NCI-H82 (cell line): ENCODE data around the gene CD209.
"Not testable (repeated sequence)": the region's sequence is repeated elsewhere in the genome, so short reads cannot be mapped to it uniquely, and the experiment has no call there.

ENCODE experiments used
- DNase-seq: peaks from one replicate; lab custom pipeline; 2025; lab: John Stamatoyannopoulos, UW

Gene CD209

GRCh38 chr19:7767487-7767886 lies 20.2 kb upstream of the CD209 start:
- DNase-seq, result no peak

GRCh38 chr19:7766535-7766934 lies 19.2 kb upstream of the CD209 start:
- DNase-seq, result no peak

- not testable (repeated sequence) for DNase-seq
These were observed 17.7 kb upstream of the CD209 start for GRCh38 chr19:7765043-7765442.

GRCh38 chr19:7764157-7764556 lies 16.8 kb upstream of the CD209 start:
- not testable (repeated sequence) for DNase-seq

GRCh38 chr19:7763696-7764095 lies 16.4 kb upstream of the CD209 start:
- DNase-seq, result no peak

- DNase-seq, result no peak
These were observed 15.5 kb upstream of the CD209 start, which contains the start of gene CLEC4M for GRCh38 chr19:7762719-7763293. Gene CLEC4M, plus strand, starts transcription at chr19:7763243. Its CDS starts 24 bp downstream, at chr19:7763267.

GRCh38 chr19:7759156-7759555 lies 11.8 kb upstream of the CD209 start:
- no peak for DNase-seq

GRCh38 chr19:7757358-7757757 lies 10.0 kb upstream of the CD209 start:
- DNase-seq, result no peak

GRCh38 chr19:7756258-7756657 lies 8.9 kb upstream of the CD209 start:
- no peak for DNase-seq

GRCh38 chr19:7751157-7751783 lies 3.9 kb upstream of the CD209 start:
- DNase-seq, result no peak

GRCh38 chr19:7748756-7749155 lies 1.4 kb upstream of the CD209 start:
- DNase-seq, result peak; percentile 31

GRCh38 chr19:7748171-7748570 lies 837 bp upstream of the CD209 start:
- DNase-seq, result no peak

GRCh38 chr19:7746306-7746705 lies 1.0 kb downstream of the CD209 start:
- not testable (repeated sequence) for DNase-seq

- DNase-seq, result no peak
These were observed 2.3 kb downstream of the CD209 start for GRCh38 chr19:7744871-7745650.

- no peak for DNase-seq
These were observed 3.0 kb downstream of the CD209 start for GRCh38 chr19:7744199-7744786.

GRCh38 chr19:7743425-7743841 lies 3.9 kb downstream of the CD209 start:
- DNase-seq, result peak; percentile 31

GRCh38 chr19:7742991-7743390 lies 4.3 kb downstream of the CD209 start:
- peak; percentile 70 for DNase-seq

- peak; percentile 85 for DNase-seq
These were observed 4.8 kb downstream of the CD209 start for GRCh38 chr19:7742575-7742974.

- DNase-seq, result no peak
These were observed 6.7 kb downstream of the CD209 start for GRCh38 chr19:7740682-7741054.

GRCh38 chr19:7739801-7740681 lies 7.3 kb downstream of the CD209 start:
- no peak for DNase-seq

GRCh38 chr19:7739211-7739755 lies 8.1 kb downstream of the CD209 start:
- DNase-seq, result peak; percentile 92
